Stimulated activated CD4-positive, alpha-beta T cell treated with anti-CD3 and anti-CD28 coated beads, Interleukin-15, amount 100 ng/mL, for 1 hour (primary cell): ENCODE data around the gene HIVEP2.

Experiments used
- DNase-seq, 2 donors: peaks; one replicate each; pipeline ENCODE4 v3.0.0-alpha.2; 2020; ENCODE audit warnings: low read depth in 1 of 2, low spot score in 1 of 2

The HIVEP2 gene

GRCh38 chr6:142751452-142751851, 193.5 kb downstream of the HIVEP2 start:
- DNase-seq, result no peak

- no peak for DNase-seq
These were observed 194.0 kb downstream of the HIVEP2 start for GRCh38 chr6:142750998-142751397.

- no peak for DNase-seq
These were observed 195.4 kb downstream of the HIVEP2 start for GRCh38 chr6:142749556-142749955.

- no peak for DNase-seq
These were observed 198.5 kb downstream of the HIVEP2 start for GRCh38 chr6:142746524-142746923.

- DNase-seq, result no peak
These were observed 200.1 kb downstream of the HIVEP2 start for GRCh38 chr6:142744836-142745235.

- DNase-seq, result no peak
These were observed 204.5 kb downstream of the HIVEP2 start for GRCh38 chr6:142740449-142740848.

- no peak for DNase-seq
These were observed 206.2 kb downstream of the HIVEP2 start for GRCh38 chr6:142738731-142739130.

GRCh38 chr6:142738035-142738396, 207.0 kb downstream of the HIVEP2 start:
- no peak for DNase-seq

- DNase-seq, result no peak
These were observed 207.5 kb downstream of the HIVEP2 start for GRCh38 chr6:142737368-142738034.

GRCh38 chr6:142735204-142735603, 209.8 kb downstream of the HIVEP2 start:
- no peak for DNase-seq

- DNase-seq, result no peak
These were observed 212.2 kb downstream of the HIVEP2 start for GRCh38 chr6:142732790-142733189.

GRCh38 chr6:142731611-142732010, 213.4 kb downstream of the HIVEP2 start:
- no peak for DNase-seq

- DNase-seq, result no peak
These were observed 215.4 kb downstream of the HIVEP2 start for GRCh38 chr6:142729618-142730017.

GRCh38 chr6:142728910-142729481, 216.0 kb downstream of the HIVEP2 start:
- DNase-seq, result no peak

- DNase-seq, result no peak
These were observed 216.6 kb downstream of the HIVEP2 start for GRCh38 chr6:142728364-142728763.

GRCh38 chr6:142726616-142727015, 218.4 kb downstream of the HIVEP2 start:
- DNase-seq, result no peak

GRCh38 chr6:142725024-142725770, 219.8 kb downstream of the HIVEP2 start:
- no peak for DNase-seq

GRCh38 chr6:142722841-142723240, 222.1 kb downstream of the HIVEP2 start:
- DNase-seq, result no peak

- DNase-seq, result no peak
These were observed 223.0 kb downstream of the HIVEP2 start for GRCh38 chr6:142722012-142722411.

- DNase-seq, result no peak
These were observed 223.6 kb downstream of the HIVEP2 start for GRCh38 chr6:142721215-142721920.

GRCh38 chr6:142718667-142719191, 226.2 kb downstream of the HIVEP2 start:
- no peak for DNase-seq

GRCh38 chr6:142716097-142716496, 228.9 kb downstream of the HIVEP2 start:
- no peak for DNase-seq
